ENCODE measurements around the gene FOLR3. TPM values are rescaled to one million over a fixed set of nuclear protein-coding genes. Genes with fewer than 3 reads are reported as not detected.
A peak's percentile ranks its signal among the peaks of the same experiment; 100 is the strongest.
"Not testable (repeated sequence)": the region's sequence is repeated elsewhere in the genome, so short reads cannot be mapped to it uniquely, and the experiment has no call there.

Gene FOLR3
- total RNA-seq, 1 donor from 2014 or later = 1.8 TPM

- DNase-seq (no peak), ATAC-seq (ENCODE audit: poor library complexity) (no peak)
- intact Hi-C loops (cut with DNase I) = no loop called here
Measured at GRCh38 chr11:72119198-72119597, 16.3 kb upstream of the FOLR3 start.

GRCh38 chr11:72120930-72121329 is 14.6 kb upstream of the FOLR3 start:
- ATAC-seq (ENCODE audit: poor library complexity) (no peak), DNase-seq (no peak)
- intact Hi-C loops (cut with DNase I) = no loop called here

- DNase-seq (no peak), ATAC-seq (ENCODE audit: poor library complexity) (no peak)
- intact Hi-C loops (cut with DNase I) = no loop called here
Measured at GRCh38 chr11:72122607-72123006, 12.9 kb upstream of the FOLR3 start.

GRCh38 chr11:72123117-72123653 is 12.3 kb upstream of the FOLR3 start:
- ATAC-seq (ENCODE audit: poor library complexity) (no peak), DNase-seq (no peak)
- intact Hi-C loops (cut with DNase I) = no loop called here

- ATAC-seq (ENCODE audit: poor library complexity) (no peak), DNase-seq (no peak)
- intact Hi-C loops (cut with DNase I) = no loop called here
Measured at GRCh38 chr11:72124046-72124445, 11.5 kb upstream of the FOLR3 start.

- DNase-seq = no peak
- ATAC-seq (ENCODE audit: poor library complexity) = no peak
- intact Hi-C loops (cut with DNase I) = no loop called here
Measured at GRCh38 chr11:72125956-72126355, 9.6 kb upstream of the FOLR3 start.

- ATAC-seq (ENCODE audit: poor library complexity) (no peak), DNase-seq (no peak)
- intact Hi-C loops (cut with DNase I) = no loop called here
Measured at GRCh38 chr11:72127923-72128322, 7.6 kb upstream of the FOLR3 start.

GRCh38 chr11:72129381-72129780 is 6.1 kb upstream of the FOLR3 start:
- ATAC-seq (ENCODE audit: poor library complexity) = no peak
- DNase-seq = no peak
- intact Hi-C loops (cut with DNase I) = no loop called here

- DNase-seq (no peak), ATAC-seq (ENCODE audit: poor library complexity) (no peak)
- intact Hi-C loops (cut with DNase I) = no loop called here
Measured at GRCh38 chr11:72132646-72133045, 2.9 kb upstream of the FOLR3 start.

GRCh38 chr11:72135891-72136683 is 562 bp downstream of the FOLR3 start:
- intact Hi-C loops (cut with DNase I) = no loop called here
- ATAC-seq (ENCODE audit: poor library complexity) (no peak), DNase-seq (no peak)

GRCh38 chr11:72136684-72137262 is 1.2 kb downstream of the FOLR3 start:
- DNase-seq = no peak
- no peak for ATAC-seq (ENCODE audit: poor library complexity)
- intact Hi-C loops (cut with DNase I) = no loop called here

- ATAC-seq (ENCODE audit: poor library complexity) (no peak), DNase-seq (no peak)
- intact Hi-C loops (cut with DNase I) = no loop called here
Measured at GRCh38 chr11:72138821-72139390, 3.4 kb downstream of the FOLR3 start.

- no peak for ATAC-seq (ENCODE audit: poor library complexity)
- DNase-seq = no peak
- intact Hi-C loops (cut with DNase I) = no loop called here
Measured at GRCh38 chr11:72139500-72139899, 4.0 kb downstream of the FOLR3 start.

- DNase-seq (no peak), ATAC-seq (ENCODE audit: poor library complexity) (no peak)
- intact Hi-C loops (cut with DNase I) = no loop called here
Measured at GRCh38 chr11:72140661-72141060, 5.1 kb downstream of the FOLR3 start.

- ATAC-seq (ENCODE audit: poor library complexity) = no peak
- no peak for DNase-seq
- intact Hi-C loops (cut with DNase I) = no loop called here
Measured at GRCh38 chr11:72141066-72141465, 5.5 kb downstream of the FOLR3 start.

GRCh38 chr11:72142086-72142485 is 6.6 kb downstream of the FOLR3 start:
- intact Hi-C loops (cut with DNase I); DNase-seq: not testable (repeated sequence)
- ATAC-seq (ENCODE audit: poor library complexity) = peak; percentile 48

- DNase-seq; ATAC-seq (ENCODE audit: poor library complexity); intact Hi-C loops (cut with DNase I): not testable (repeated sequence)
Measured at GRCh38 chr11:72142543-72142942, 7.0 kb downstream of the FOLR3 start.

GRCh38 chr11:72144807-72145565 is 9.5 kb downstream of the FOLR3 start:
- DNase-seq (no peak), ATAC-seq (ENCODE audit: poor library complexity) (no peak)
- intact Hi-C loops (cut with DNase I) = loop anchor here (5.0 kb wide), 1 partner anchor 168 kb away; no protein-coding TSS in a partner anchor

GRCh38 chr11:72146625-72147024 is 11.1 kb downstream of the FOLR3 start:
- intact Hi-C loops (cut with DNase I) = loop anchor here (5.0 kb wide), 1 partner anchor 169 kb away; no protein-coding TSS in a partner anchor
- DNase-seq = no peak
- no peak for ATAC-seq (ENCODE audit: poor library complexity)

Data from Right ventricle myocardium superior (tissue), 1 donor.